Loucy (cell line): ENCODE measurements around the gene DPP8.

Source experiments
- H2AFZ ChIP-seq: fragments of 200-600 bp; sonication (generic); 2 replicates; pipeline ENCODE4 v1.6.0; 2016; ENCODE audit warnings: antibody characterized with exemption, mild to moderate bottlenecking, low read length, moderate library complexity
- H3F3A ChIP-seq: fragments of 200-600 bp; 2 replicates; pipeline ENCODE4 v1.6.0; 2016; ENCODE audit warnings: antibody characterized with exemption, low read depth, mild to moderate bottlenecking
- H3K27me3 ChIP-seq: fragments of 200-600 bp; sonication (generic); 2 replicates; pipeline ENCODE4 v1.6.1; 2014; ENCODE audit warnings: low read length, mild to moderate bottlenecking; ENCODE audit not compliant: insufficient read depth, poor library complexity, severe bottlenecking
- H3K36me3 ChIP-seq: fragments of 200-600 bp; sonication (generic); 2 replicates; pipeline ENCODE4 v1.6.1; 2016; ENCODE audit warnings: low read length; ENCODE audit not compliant: insufficient read depth
- H3K4me1 ChIP-seq: fragments of 200-600 bp; sonication (generic); 2 replicates; pipeline ENCODE4 v1.5.1; 2014; ENCODE audit warnings: low read length, mild to moderate bottlenecking; ENCODE audit not compliant: insufficient read depth, poor library complexity, severe bottlenecking
- H3K4me2 ChIP-seq: fragments of 200-600 bp; sonication (generic); 2 replicates; pipeline ENCODE4 v1.6.0; 2014; ENCODE audit warnings: antibody characterized with exemption, low read length, low read depth, mild to moderate bottlenecking; ENCODE audit not compliant: poor library complexity, severe bottlenecking
- H3K4me3 ChIP-seq: fragments of 200-600 bp; sonication (generic); 2 replicates; pipeline ENCODE4 v1.5.1; 2014; ENCODE audit warnings: low read length, mild to moderate bottlenecking, mixed read lengths; ENCODE audit not compliant: poor library complexity, severe bottlenecking
- H3K79me2 ChIP-seq: fragments of 200-600 bp; sonication (generic); 2 replicates; pipeline ENCODE4 v1.6.1; 2014; ENCODE audit warnings: low read length; ENCODE audit not compliant: insufficient read depth
- H3K9ac ChIP-seq: fragments of 200-600 bp; sonication (generic); 2 replicates; pipeline ENCODE4 v1.6.0; 2014; ENCODE audit warnings: mild to moderate bottlenecking, low read depth, low read length, moderate library complexity; ENCODE audit not compliant: poor library complexity, severe bottlenecking
- H3K9me2 ChIP-seq: fragments of 200-600 bp; sonication (generic); replicated peaks from 2 replicates; pipeline ENCODE4 v1.6.1; 2016; ENCODE audit warnings: low read depth, low read length, mixed read lengths
- H3K9me3 ChIP-seq: fragments of 200-600 bp; sonication (generic); 2 replicates; pipeline ENCODE4 v1.6.1; 2014; ENCODE audit warnings: mild to moderate bottlenecking, antibody characterized with exemption, low read length, low read depth; ENCODE audit not compliant: insufficient read depth
- H4K20me1 ChIP-seq: fragments of 200-600 bp; sonication (generic); 2 replicates; pipeline ENCODE4 v1.6.0; 2014; ENCODE audit warnings: antibody characterized with exemption, low read length, mild to moderate bottlenecking; ENCODE audit not compliant: insufficient read depth, poor library complexity, severe bottlenecking
- EZH2phosphoT487 ChIP-seq: fragments of 200-600 bp; IDR thresholded peaks from 2 replicates; pipeline ENCODE4 v1.6.1; 2018; ENCODE audit warnings: antibody characterized with exemption, mild to moderate bottlenecking, moderate library complexity, borderline replicate concordance
- TF ChIP-seq, protein P1 (sequence below): fragments of 200-600 bp; sonication (generic); conservative IDR thresholded peaks from 2 replicates; pipeline ENCODE4 v1.5.1; 2014; ENCODE audit warnings: mild to moderate bottlenecking, antibody characterized with exemption, low read length

Gene DPP8

DNA sequence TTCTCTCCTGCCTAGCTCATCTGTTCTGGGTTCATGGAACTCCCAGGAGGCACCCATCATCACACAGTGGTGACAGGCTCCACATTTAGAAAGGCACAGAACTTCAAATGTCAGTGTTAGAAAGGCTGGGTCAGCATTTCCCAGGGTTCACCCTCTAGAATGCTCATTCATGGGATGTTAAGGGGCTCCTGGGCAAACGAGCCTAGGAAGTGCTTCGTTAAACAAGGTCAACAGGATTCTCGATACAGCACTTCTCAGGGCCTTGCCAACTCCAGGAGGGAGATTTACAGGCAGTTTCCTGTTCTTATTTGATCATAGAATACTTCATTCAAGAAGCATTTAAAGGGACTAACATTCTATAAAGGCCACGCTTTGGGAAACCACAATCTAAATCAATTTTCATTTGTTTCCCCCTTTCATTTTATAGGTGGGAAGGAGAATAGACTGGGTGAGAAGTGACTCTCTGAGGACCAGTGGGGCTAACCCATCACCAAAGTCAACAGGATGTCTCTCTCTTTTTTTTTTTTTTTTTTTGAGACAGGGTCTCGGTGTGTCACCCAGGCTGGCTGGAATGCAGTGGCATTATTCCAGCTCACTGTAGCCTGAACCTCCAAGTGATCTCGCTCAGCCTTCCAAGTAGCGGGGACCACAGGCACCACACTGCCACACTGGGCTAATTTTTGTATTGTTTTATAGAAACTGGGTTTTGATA, 109.0 kb downstream of the DPP8 start:
- H3K9me2 ChIP-seq: no peaks in the 10 kb centered on the region
- H3K4me1 ChIP-seq: peaks cover 18% of the 10 kb centered on the region
- H2AFZ ChIP-seq: no peak overlapping the region
- H3K4me3 ChIP-seq: no peak overlapping the region
- no peaks in the 10 kb centered on the region for H3K79me2 ChIP-seq
- peak overlapping the region; percentile 31 for H3K4me2 ChIP-seq
- no peaks in the 10 kb centered on the region for H3K36me3 ChIP-seq
- no peaks in the 10 kb centered on the region for H3F3A ChIP-seq
- no peak overlapping the region for H3K9ac ChIP-seq
- H3K9me3 ChIP-seq: no peaks in the 10 kb centered on the region
- H4K20me1 ChIP-seq: no peaks in the 10 kb centered on the region
- no peaks in the 10 kb centered on the region for H3K27me3 ChIP-seq
- no peak for TF ChIP-seq EZH2phosphoT487
- TF ChIP-seq, protein P1, sequence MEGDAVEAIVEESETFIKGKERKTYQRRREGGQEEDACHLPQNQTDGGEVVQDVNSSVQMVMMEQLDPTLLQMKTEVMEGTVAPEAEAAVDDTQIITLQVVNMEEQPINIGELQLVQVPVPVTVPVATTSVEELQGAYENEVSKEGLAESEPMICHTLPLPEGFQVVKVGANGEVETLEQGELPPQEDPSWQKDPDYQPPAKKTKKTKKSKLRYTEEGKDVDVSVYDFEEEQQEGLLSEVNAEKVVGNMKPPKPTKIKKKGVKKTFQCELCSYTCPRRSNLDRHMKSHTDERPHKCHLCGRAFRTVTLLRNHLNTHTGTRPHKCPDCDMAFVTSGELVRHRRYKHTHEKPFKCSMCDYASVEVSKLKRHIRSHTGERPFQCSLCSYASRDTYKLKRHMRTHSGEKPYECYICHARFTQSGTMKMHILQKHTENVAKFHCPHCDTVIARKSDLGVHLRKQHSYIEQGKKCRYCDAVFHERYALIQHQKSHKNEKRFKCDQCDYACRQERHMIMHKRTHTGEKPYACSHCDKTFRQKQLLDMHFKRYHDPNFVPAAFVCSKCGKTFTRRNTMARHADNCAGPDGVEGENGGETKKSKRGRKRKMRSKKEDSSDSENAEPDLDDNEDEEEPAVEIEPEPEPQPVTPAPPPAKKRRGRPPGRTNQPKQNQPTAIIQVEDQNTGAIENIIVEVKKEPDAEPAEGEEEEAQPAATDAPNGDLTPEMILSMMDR: no peak

GRCh38 chr15:65406424-65407000, 111.0 kb downstream of the DPP8 start:
- H3K27me3 ChIP-seq: no peaks in the 10 kb centered on the region
- no peaks in the 10 kb centered on the region for H3K79me2 ChIP-seq
- TF ChIP-seq, protein P1: no peak
- no peak for TF ChIP-seq EZH2phosphoT487
- H4K20me1 ChIP-seq: no peaks in the 10 kb centered on the region
- no peak overlapping the region for H3K9ac ChIP-seq
- peaks cover 18% of the 10 kb centered on the region for H3K4me1 ChIP-seq
- H3K4me2 ChIP-seq: no peak overlapping the region
- no peaks in the 10 kb centered on the region for H3F3A ChIP-seq
- H3K36me3 ChIP-seq: no peaks in the 10 kb centered on the region
- no peak overlapping the region for H2AFZ ChIP-seq
- no peaks in the 10 kb centered on the region for H3K9me2 ChIP-seq
- no peaks in the 10 kb centered on the region for H3K9me3 ChIP-seq
- no peak overlapping the region for H3K4me3 ChIP-seq

DNA sequence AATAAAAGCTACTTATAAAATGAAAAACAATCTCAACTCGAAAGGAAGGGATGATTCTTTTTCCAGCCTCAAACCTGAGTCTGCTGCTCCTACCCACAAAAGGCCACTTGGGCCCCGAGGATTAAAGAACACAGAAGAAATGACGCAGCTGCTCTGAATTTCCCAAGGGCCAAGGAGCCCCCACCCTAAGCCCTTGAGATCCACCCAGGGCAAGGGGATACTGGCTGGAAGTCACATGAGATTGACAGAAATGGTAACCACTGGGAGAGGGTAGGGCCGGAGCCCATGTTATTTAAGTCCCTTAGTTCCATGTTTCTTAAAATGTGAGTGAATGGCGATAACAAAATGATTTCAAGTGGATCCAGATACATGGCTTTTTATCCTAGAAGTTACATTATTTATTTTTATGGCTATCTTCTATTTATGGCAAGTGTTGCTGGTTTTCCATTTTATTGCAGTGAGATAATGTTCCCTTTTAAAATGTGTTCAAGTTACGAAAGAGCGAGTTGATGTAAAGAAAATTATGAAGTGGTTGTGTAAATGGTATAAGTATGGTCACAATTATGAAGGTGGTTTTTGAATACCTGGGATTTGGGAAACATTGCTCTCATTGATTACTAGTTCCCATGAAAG, 111.6 kb downstream of the DPP8 start:
- Histone ChIP-seq H4K20me1 (no peaks in the 10 kb centered on the region), H3K9me2 (no peaks in the 10 kb centered on the region), H3K4me3 (no peak overlapping the region), H3K4me2 (no peak overlapping the region), H3K9ac (no peak overlapping the region), H3K4me1 (peaks cover 21% of the 10 kb centered on the region), H3K79me2 (no peaks in the 10 kb centered on the region), H3K9me3 (no peaks in the 10 kb centered on the region), H3K27me3 (no peaks in the 10 kb centered on the region), H2AFZ (no peak overlapping the region), H3K36me3 (no peaks in the 10 kb centered on the region), H3F3A (no peaks in the 10 kb centered on the region)
- TF ChIP-seq, protein P1: no peak
- no peak for TF ChIP-seq EZH2phosphoT487
